GM11168 (cell line): ENCODE data around the gene TUBGCP5.
"Not testable (repeated sequence)": the region's sequence is repeated elsewhere in the genome, so short reads cannot be mapped to it uniquely, and the experiment has no call there.

Experiments used
- in situ Hi-C: fragments of 300-500 bp; cut with MboI; formaldehyde crosslinking; loops from one replicate; pipeline ENCODE4 v1.12.0; 2022; ENCODE audit warnings: low sequenced_read_pairs; ENCODE audit not compliant: unreplicated experiment

Gene TUBGCP5

GRCh38 chr15:23039143-23039916 is at the start of gene TUBGCP5:
Gene TUBGCP5, minus strand, starts transcription at chr15:23039569. Its CDS starts 26 bp downstream, at chr15:23039543.
- in situ Hi-C loops = no loop called here

GRCh38 chr15:23083115-23083514 is 43.7 kb upstream of the TUBGCP5 start:
- in situ Hi-C loops = no loop called here

GRCh38 chr15:23081996-23082737 is 42.8 kb upstream of the TUBGCP5 start:
- in situ Hi-C loops = not testable (repeated sequence)

- in situ Hi-C loops = no loop called here
Observed at GRCh38 chr15:23081271-23081670, 41.9 kb upstream of the TUBGCP5 start.

- in situ Hi-C loops = loop anchor here (10.0 kb wide), 1 partner anchor 65 kb away; no protein-coding TSS in a partner anchor
Observed at GRCh38 chr15:23079766-23080165, 40.4 kb upstream of the TUBGCP5 start.

GRCh38 chr15:23075927-23076326 is 36.6 kb upstream of the TUBGCP5 start:
- in situ Hi-C loops = loop anchor here (10.0 kb wide), 1 partner anchor 61 kb away; no protein-coding TSS in a partner anchor

- in situ Hi-C loops = loop anchor here (10.0 kb wide), 1 partner anchor 60 kb away; no protein-coding TSS in a partner anchor
Observed at GRCh38 chr15:23074684-23075083, 35.3 kb upstream of the TUBGCP5 start.

- in situ Hi-C loops = loop anchor here (10.0 kb wide), 1 partner anchor 59 kb away; no protein-coding TSS in a partner anchor
Observed at GRCh38 chr15:23073890-23074646, 34.7 kb upstream of the TUBGCP5 start.

GRCh38 chr15:23072633-23073032 is 33.3 kb upstream of the TUBGCP5 start:
- in situ Hi-C loops = loop anchor here (10.0 kb wide), 1 partner anchor 58 kb away; no protein-coding TSS in a partner anchor

GRCh38 chr15:23069496-23070166 is 30.3 kb upstream of the TUBGCP5 start:
- in situ Hi-C loops = loop anchor here (10.0 kb wide), 1 partner anchor 55 kb away; no protein-coding TSS in a partner anchor

GRCh38 chr15:23067416-23067815 is 28.0 kb upstream of the TUBGCP5 start:
- in situ Hi-C loops = no loop called here

GRCh38 chr15:23065836-23066235 is 26.5 kb upstream of the TUBGCP5 start:
- in situ Hi-C loops = no loop called here

- in situ Hi-C loops = no loop called here
Observed at GRCh38 chr15:23064156-23064555, 24.8 kb upstream of the TUBGCP5 start.

- in situ Hi-C loops = no loop called here
Observed at GRCh38 chr15:23057707-23058106, 18.3 kb upstream of the TUBGCP5 start.

GRCh38 chr15:23055316-23055715 is 15.9 kb upstream of the TUBGCP5 start:
- in situ Hi-C loops = no loop called here

GRCh38 chr15:23052522-23052921 is 13.2 kb upstream of the TUBGCP5 start:
- in situ Hi-C loops = no loop called here

- in situ Hi-C loops = no loop called here
Observed at GRCh38 chr15:23050708-23051107, 11.3 kb upstream of the TUBGCP5 start.

- in situ Hi-C loops = no loop called here
Observed at GRCh38 chr15:23049984-23050628, 10.7 kb upstream of the TUBGCP5 start.

GRCh38 chr15:23048572-23049282 is 9.4 kb upstream of the TUBGCP5 start:
- in situ Hi-C loops = not testable (repeated sequence)
